Heart left ventricle (tissue), 13 donors: Measurements from ENCODE around the gene KIAA1614.

Experiments used
- CTCF ChIP-seq, 12 donors: fragments of 200-600 bp; sonication (generic) in 4 of 12; IDR thresholded peaks; one replicate each; pipeline versions ENCODE4 v1.5.0 to v1.8.0; 2018 to 2022; ENCODE audit warnings: antibody characterized with exemption in 12 of 12, mild to moderate bottlenecking in 5 of 12
- POLR2A ChIP-seq, 2 donors: fragments of 450-650 bp; IDR thresholded peaks; one replicate each; pipeline ENCODE4 v1.6.1; 2017; ENCODE audit warnings: antibody characterized with exemption in 2 of 2, mild to moderate bottlenecking in 2 of 2, moderate library complexity in 2 of 2
- donor health status: ischemic (EF 13 %, LVEDD 7.1; RV severe dilation, severe dysfunction).
- donor health status: DM: no; HTN: yes; CAD: no.
- donor health status: DM: no; HTN: no; CAD: no.
- donor health status: ischemic (EF 25% LVEDD 6.9; RV normal size, moderate dysfunction).
- donor health status: ischemic (EF 25% LVEDD 5.7; RV mildly dilated, moderate dysfunction).
- donor health status: ischemic (EF 35%, LVEDD 5.7; RV mildly dilated, moderate dysfunction).
- donor health status: nonischemic (EF 11% LVEDD 7.7; RV severe dilation, severe dysfunction).
- donor health status: DM: yes; HTN: yes; CAD: no.
- donor health status: PGD.
- donor health status: ischemic (EF 29% LVEDD 5.4; RV normal size, mild dysfunction).
- donor health status: nonischemic (EF 23%, LVEDD 6.1; RV moderate dilation, normal function).

GRCh38 chr1:180881806-180882509 lies 30.7 kb upstream of the KIAA1614 start:
- peak in 11 of 12 donors; percentile 28 to 63 (median 47) for TF ChIP-seq CTCF (IDR thresholded peaks at IDR 0.05)
- TF ChIP-seq POLR2A (IDR thresholded peaks at IDR 0.05): no peak
